ENCODE measurements around the gene CELSR2.

CELSR2 gene, protein sequence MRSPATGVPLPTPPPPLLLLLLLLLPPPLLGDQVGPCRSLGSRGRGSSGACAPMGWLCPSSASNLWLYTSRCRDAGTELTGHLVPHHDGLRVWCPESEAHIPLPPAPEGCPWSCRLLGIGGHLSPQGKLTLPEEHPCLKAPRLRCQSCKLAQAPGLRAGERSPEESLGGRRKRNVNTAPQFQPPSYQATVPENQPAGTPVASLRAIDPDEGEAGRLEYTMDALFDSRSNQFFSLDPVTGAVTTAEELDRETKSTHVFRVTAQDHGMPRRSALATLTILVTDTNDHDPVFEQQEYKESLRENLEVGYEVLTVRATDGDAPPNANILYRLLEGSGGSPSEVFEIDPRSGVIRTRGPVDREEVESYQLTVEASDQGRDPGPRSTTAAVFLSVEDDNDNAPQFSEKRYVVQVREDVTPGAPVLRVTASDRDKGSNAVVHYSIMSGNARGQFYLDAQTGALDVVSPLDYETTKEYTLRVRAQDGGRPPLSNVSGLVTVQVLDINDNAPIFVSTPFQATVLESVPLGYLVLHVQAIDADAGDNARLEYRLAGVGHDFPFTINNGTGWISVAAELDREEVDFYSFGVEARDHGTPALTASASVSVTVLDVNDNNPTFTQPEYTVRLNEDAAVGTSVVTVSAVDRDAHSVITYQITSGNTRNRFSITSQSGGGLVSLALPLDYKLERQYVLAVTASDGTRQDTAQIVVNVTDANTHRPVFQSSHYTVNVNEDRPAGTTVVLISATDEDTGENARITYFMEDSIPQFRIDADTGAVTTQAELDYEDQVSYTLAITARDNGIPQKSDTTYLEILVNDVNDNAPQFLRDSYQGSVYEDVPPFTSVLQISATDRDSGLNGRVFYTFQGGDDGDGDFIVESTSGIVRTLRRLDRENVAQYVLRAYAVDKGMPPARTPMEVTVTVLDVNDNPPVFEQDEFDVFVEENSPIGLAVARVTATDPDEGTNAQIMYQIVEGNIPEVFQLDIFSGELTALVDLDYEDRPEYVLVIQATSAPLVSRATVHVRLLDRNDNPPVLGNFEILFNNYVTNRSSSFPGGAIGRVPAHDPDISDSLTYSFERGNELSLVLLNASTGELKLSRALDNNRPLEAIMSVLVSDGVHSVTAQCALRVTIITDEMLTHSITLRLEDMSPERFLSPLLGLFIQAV (N-terminal part only)

DNA sequence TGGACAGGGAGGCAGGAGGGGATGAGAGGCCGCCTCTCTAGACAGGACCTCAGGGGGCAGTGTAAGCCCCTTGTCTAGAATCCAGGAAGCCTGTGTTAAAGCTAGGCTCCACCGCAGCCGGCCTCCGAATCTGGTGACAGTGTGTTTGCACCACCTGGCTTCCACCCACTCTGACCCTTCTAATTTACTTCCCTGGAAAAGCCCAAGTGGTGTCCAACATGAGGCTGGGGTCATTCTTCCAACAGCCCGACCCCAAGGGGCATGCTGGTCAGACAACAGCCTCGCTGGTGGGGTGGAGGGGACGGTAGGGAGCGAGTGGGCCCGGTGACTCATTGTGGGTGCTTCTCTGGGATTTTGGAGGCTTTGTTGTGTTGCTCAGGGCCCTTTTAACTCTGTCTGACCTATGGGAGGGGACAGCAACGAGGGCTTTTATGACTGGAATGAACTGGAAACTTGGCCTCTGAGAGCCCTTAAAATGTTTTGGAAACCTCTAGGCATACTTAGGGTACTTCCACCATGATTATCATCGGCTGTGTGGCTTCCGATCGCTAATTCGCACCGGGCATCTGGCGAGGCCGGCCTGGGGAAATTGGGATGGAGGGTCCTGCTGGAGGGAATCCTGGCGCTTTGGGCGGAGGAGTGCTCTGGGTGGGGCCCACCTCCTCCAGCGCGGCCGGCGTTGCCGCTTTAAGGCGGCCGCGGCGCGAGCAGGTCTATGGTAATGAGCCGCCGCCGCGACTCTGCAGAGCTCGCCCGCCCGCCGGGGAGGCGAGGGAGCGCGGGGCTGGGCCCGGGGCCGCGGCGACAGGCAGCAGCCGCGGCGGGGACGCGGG, at the start of gene CELSR2:
Gene CELSR2 (plus strand): TSS at position 743 of the 833 bp plus-strand sequence. CDS start 541 bp downstream, outside the sequence.
- no peaks in the 10 kb centered on the region for H3K36me3 Mint-ChIP-seq
- H3K27me3 Mint-ChIP-seq: no peaks in the 10 kb centered on the region
- peaks cover 9% of the 10 kb centered on the region for H3K4me1 Mint-ChIP-seq (ENCODE audit: low read depth)
- H3K4me3 Mint-ChIP-seq: peak within 1 kb of the TSS; percentile 72
- H3K27ac Mint-ChIP-seq: no peak within 1 kb of the TSS
- no peaks in the 10 kb centered on the region for H3K9me3 Mint-ChIP-seq (ENCODE audit: low read depth)

GRCh38 chr1:109199710-109200109, 49.6 kb upstream of the CELSR2 start:
- H3K4me3 Mint-ChIP-seq: peak overlapping the region; percentile 24
- peaks cover 16% of the 10 kb centered on the region for H3K4me1 Mint-ChIP-seq (ENCODE audit: low read depth)
- H3K36me3 Mint-ChIP-seq: peaks cover 3% of the 10 kb centered on the region
- H3K27ac Mint-ChIP-seq: peak overlapping the region; percentile 5
- H3K9me3 Mint-ChIP-seq (ENCODE audit: low read depth): no peaks in the 10 kb centered on the region
- H3K27me3 Mint-ChIP-seq: no peaks in the 10 kb centered on the region

GRCh38 chr1:109201123-109201703, 48.1 kb upstream of the CELSR2 start:
- Mint-ChIP-seq H3K9me3 (ENCODE audit: low read depth) (no peaks in the 10 kb centered on the region), H3K4me3 (no peak overlapping the region), H3K27ac (no peak overlapping the region)

GRCh38 chr1:109204484-109204883, 44.9 kb upstream of the CELSR2 start:
- Mint-ChIP-seq H3K4me3 (no peak overlapping the region), H3K27me3 (no peaks in the 10 kb centered on the region), H3K36me3 (no peaks in the 10 kb centered on the region), H3K4me1 (ENCODE audit: low read depth) (peaks cover 10% of the 10 kb centered on the region), H3K9me3 (ENCODE audit: low read depth) (no peaks in the 10 kb centered on the region), H3K27ac (no peak overlapping the region)

More at GRCh38 chr1:109201123-109201703, 48.1 kb upstream of the CELSR2 start:
- H3K27me3 Mint-ChIP-seq: no peaks in the 10 kb centered on the region
- H3K36me3 Mint-ChIP-seq: peaks cover 1% of the 10 kb centered on the region
- peaks cover 16% of the 10 kb centered on the region for H3K4me1 Mint-ChIP-seq (ENCODE audit: low read depth)

- Mint-ChIP-seq H3K9me3 (ENCODE audit: low read depth) (no peaks in the 10 kb centered on the region), H3K27me3 (no peaks in the 10 kb centered on the region)
Observed at GRCh38 chr1:109206339-109206738, 43.0 kb upstream of the CELSR2 start.

DNA sequence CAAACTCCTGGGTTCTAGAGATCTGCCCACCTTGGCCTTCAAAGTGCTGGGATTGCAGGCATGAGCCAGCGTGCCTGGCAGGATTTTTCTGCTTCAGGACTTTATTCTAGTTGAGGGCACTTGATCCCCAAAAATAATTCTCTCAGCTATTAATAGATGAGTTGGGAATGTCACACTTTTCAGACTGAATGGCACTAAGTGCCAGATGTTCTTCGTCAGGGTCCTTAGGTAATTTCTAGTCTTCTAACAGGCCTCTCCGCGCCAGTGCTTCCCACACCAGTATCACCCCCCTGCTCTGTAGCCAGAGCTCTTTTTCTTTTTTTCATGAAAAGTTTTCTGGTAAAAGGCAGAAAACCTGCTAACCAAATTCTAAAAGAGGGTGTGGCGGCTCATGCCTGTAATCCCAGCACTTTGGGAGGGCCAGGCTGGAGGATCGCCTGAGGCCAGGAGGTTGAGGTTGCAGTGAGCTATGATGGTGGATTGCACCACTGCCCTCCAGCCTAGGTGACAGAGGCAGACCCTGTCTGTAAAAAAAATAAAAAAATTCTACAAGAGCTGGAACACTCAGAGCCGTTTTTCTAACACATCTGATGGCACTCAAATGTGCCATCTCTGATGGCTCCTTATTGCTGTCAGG, 41.8 kb upstream of the CELSR2 start:
- Mint-ChIP-seq H3K27me3 (no peaks in the 10 kb centered on the region), H3K27ac (no peak overlapping the region), H3K4me3 (no peak overlapping the region), H3K4me1 (ENCODE audit: low read depth) (no peaks in the 10 kb centered on the region), H3K36me3 (no peaks in the 10 kb centered on the region), H3K9me3 (ENCODE audit: low read depth) (no peaks in the 10 kb centered on the region)

More at GRCh38 chr1:109206339-109206738, 43.0 kb upstream of the CELSR2 start:
- Mint-ChIP-seq H3K4me3 (no peak overlapping the region), H3K27ac (no peak overlapping the region), H3K36me3 (no peaks in the 10 kb centered on the region), H3K4me1 (ENCODE audit: low read depth) (no peaks in the 10 kb centered on the region)

DNA sequence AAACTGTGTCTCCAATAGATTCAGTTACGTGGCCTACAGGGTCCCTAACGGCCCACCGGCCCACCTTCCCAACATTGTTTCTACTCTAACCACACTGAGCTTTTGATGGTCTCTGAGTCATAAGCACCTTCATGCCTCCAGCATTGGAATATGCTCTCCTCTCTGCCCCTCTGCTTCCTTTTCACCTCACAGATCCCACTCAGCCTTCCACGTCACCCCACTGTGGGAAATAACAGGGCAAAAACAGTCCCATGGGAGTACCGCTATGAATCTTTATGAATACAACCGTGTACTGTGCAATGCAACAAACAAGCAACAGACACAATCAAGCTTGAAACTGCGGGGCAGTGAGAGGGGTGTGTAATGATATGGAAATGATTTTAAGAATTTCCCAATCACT, 40.9 kb upstream of the CELSR2 start:
- Mint-ChIP-seq H3K27me3 (no peaks in the 10 kb centered on the region), H3K4me3 (no peak overlapping the region), H3K27ac (no peak overlapping the region), H3K4me1 (ENCODE audit: low read depth) (peaks cover 1% of the 10 kb centered on the region), H3K9me3 (ENCODE audit: low read depth) (no peaks in the 10 kb centered on the region), H3K36me3 (no peaks in the 10 kb centered on the region)

- H3K9me3 Mint-ChIP-seq (ENCODE audit: low read depth): no peaks in the 10 kb centered on the region
- H3K4me1 Mint-ChIP-seq (ENCODE audit: low read depth): peaks cover 2% of the 10 kb centered on the region
- no peak overlapping the region for H3K4me3 Mint-ChIP-seq
Observed at GRCh38 chr1:109208836-109209463, 40.4 kb upstream of the CELSR2 start.

GRCh38 chr1:109210058-109210457, 39.3 kb upstream of the CELSR2 start:
- no peak overlapping the region for H3K4me3 Mint-ChIP-seq
- H3K36me3 Mint-ChIP-seq: peaks cover 6% of the 10 kb centered on the region
- no peak overlapping the region for H3K27ac Mint-ChIP-seq
- peaks cover 8% of the 10 kb centered on the region for H3K4me1 Mint-ChIP-seq (ENCODE audit: low read depth)
- no peaks in the 10 kb centered on the region for H3K27me3 Mint-ChIP-seq
- H3K9me3 Mint-ChIP-seq (ENCODE audit: low read depth): no peaks in the 10 kb centered on the region

More at GRCh38 chr1:109208836-109209463, 40.4 kb upstream of the CELSR2 start:
- no peaks in the 10 kb centered on the region for H3K27me3 Mint-ChIP-seq
- no peaks in the 10 kb centered on the region for H3K36me3 Mint-ChIP-seq
- H3K27ac Mint-ChIP-seq: no peak overlapping the region

DNA sequence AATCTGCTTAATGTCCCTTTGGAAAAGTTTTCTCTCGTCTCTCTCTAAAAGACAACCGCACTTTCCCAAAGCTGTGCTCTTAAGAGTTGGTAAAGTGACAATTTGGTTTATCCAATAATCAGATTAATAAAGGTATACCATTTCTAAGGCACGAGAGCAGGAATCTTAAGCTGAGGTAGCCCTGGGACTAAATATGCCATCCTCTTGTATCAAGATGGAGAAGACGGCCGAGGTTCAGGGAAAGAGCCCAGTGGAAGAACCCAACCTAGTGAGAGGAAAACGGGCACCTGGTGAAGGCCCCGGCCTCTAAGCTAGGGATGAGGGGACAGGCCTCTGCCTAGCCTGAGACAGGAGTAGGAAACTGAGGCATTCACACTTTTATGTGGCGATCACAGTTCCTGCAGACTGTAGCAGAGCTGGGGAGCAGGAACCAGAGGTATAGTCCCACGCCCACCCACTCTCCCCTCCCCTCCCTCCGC, 36.0 kb upstream of the CELSR2 start:
- no peaks in the 10 kb centered on the region for H3K9me3 Mint-ChIP-seq (ENCODE audit: low read depth)
- H3K4me3 Mint-ChIP-seq: peak overlapping the region; percentile 98
- H3K4me1 Mint-ChIP-seq (ENCODE audit: low read depth): peaks cover 33% of the 10 kb centered on the region
- no peaks in the 10 kb centered on the region for H3K27me3 Mint-ChIP-seq
- H3K36me3 Mint-ChIP-seq: peaks cover 13% of the 10 kb centered on the region
- H3K27ac Mint-ChIP-seq: peak overlapping the region; percentile 94

DNA sequence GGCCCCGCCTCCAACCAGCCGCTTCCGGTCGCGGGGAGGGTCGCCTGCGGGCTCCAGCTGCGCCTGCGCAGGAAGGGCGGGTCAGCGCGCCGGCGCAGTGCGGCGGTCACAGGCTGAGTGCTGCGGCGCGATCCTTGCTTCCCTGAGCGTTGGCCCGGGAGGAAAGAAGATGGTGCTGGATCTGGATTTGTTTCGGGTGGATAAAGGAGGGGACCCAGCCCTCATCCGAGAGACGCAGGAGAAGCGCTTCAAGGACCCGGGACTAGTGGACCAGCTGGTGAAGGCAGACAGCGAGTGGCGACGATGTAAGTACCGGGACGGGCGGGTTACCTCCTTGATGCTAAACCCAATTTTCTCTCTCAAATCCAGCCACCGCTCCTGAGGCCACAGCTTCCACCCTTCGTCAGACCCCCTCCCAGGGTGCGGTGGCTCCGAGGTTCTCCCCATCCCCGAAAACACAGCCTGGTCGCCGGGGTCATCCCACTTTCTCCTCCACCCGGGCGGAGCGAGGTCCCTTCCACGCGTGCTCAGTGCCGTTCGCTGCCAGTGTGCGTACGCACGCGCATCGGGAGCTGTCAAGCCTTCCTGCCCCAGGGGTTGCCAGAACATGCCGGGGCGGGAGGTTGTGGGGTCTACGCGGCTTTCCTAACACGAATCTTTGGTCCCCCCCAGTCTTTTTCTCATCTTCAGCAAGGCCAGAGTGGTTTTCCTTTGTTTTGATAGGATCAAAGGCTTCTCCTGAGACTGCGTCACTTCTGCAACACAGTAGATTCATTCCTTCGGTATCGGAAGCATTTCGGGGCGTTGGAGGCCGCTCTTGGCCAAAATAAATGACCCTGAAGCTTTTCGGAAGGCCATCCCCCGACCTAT, 35.3 kb upstream of the CELSR2 start, which contains the start of gene SARS1:
Gene SARS1 (plus strand): TSS at position 95 of the 870 bp plus-strand sequence. CDS start 75 bp downstream, at position 170.
- Mint-ChIP-seq H3K36me3 (peaks cover 13% of the 10 kb centered on the region), H3K27me3 (no peaks in the 10 kb centered on the region), H3K4me3 (peak within 1 kb of the TSS; percentile 98), H3K4me1 (ENCODE audit: low read depth) (peaks cover 37% of the 10 kb centered on the region), H3K9me3 (ENCODE audit: low read depth) (no peaks in the 10 kb centered on the region), H3K27ac (peak within 1 kb of the TSS; percentile 94)
